IMR-90 (cell line): ENCODE measurements around the gene FLACC1. TPM values are rescaled to one million over a fixed set of nuclear protein-coding genes. Genes with fewer than 3 reads are reported as not detected.

ENCODE experiments used
- ATAC-seq: fragments of 200-7000 bp; cut with Tn5 transposase; 2 replicates; pipeline ENCODE4 v1.9.1; 2020; ENCODE audit warnings: low read depth, mild to moderate bottlenecking, moderate library complexity
- BruUV-seq: library from RNA; stranded (reverse); fragments of 400-500 nt; replicated peaks from 2 replicates; lab custom pipeline; 2021; lab: Mats Ljungman, UMichigan
- CTCF ChIA-PET: fragments of 300-600 bp; formaldehyde crosslinking; extraction: SDS; loops from one replicate; lab custom pipeline; 2021; ENCODE audit warnings: antibody characterized with exemption; lab: Yijun Ruan, JAX
- POLR2A ChIA-PET: fragments of 300-600 bp; sonication (Branson Sonifier 250); formaldehyde crosslinking; loops from one replicate; lab custom pipeline; 2022; ENCODE audit warnings: antibody characterized with exemption; ENCODE audit not compliant: unreplicated experiment; lab: Charles Lee
- DNase-seq: peaks from one replicate; pipeline ENCODE4 v3.0.0; 2013
- H2AFZ ChIP-seq: replicated peaks from 2 replicates; pipeline ENCODE3; 2013; ENCODE audit warnings: low read length, mild to moderate bottlenecking; ENCODE audit not compliant: poor library complexity
- H2AK5ac ChIP-seq: 2 replicates; pipeline ENCODE4 v1.6.1; 2013; ENCODE audit warnings: low read depth, low read length, inconsistent platforms
- H2AK9ac ChIP-seq: replicated peaks from 2 replicates; pipeline ENCODE3; 2013; ENCODE audit warnings: mild to moderate bottlenecking, low read depth, low read length, moderate library complexity; ENCODE audit not compliant: poor library complexity
- H2BK120ac ChIP-seq: 2 replicates; pipeline ENCODE4 v1.6.1; 2013; ENCODE audit warnings: low read depth, low read length, inconsistent platforms
- H2BK15ac ChIP-seq: 3 replicates; pipeline ENCODE4 v1.6.1; 2013; ENCODE audit warnings: low read depth, low read length, inconsistent platforms
- H2BK20ac ChIP-seq: 2 replicates; pipeline ENCODE4 v1.6.1; 2013; ENCODE audit warnings: low read depth, mild to moderate bottlenecking, inconsistent platforms, low read length, moderate library complexity
- H2BK5ac ChIP-seq: 2 replicates; pipeline ENCODE4 v1.6.1; 2013; ENCODE audit warnings: mild to moderate bottlenecking, low read depth, low read length, inconsistent platforms; ENCODE audit not compliant: poor library complexity, severe bottlenecking
- H3K14ac ChIP-seq: replicated peaks from 2 replicates; pipeline ENCODE4 v1.6.1; 2013; ENCODE audit warnings: low read depth, low read length, inconsistent platforms
- H3K18ac ChIP-seq: 2 replicates; pipeline ENCODE4 v1.6.1; 2013; ENCODE audit warnings: low read depth, low read length, control low read depth
- H3K23ac ChIP-seq: 2 replicates; pipeline ENCODE4 v1.6.1; 2013; ENCODE audit warnings: low read depth, low read length, inconsistent platforms
- H3K27ac ChIP-seq: 2 replicates; pipeline ENCODE4 v1.5.1; 2013; ENCODE audit warnings: mild to moderate bottlenecking, control low read depth, low read length; ENCODE audit not compliant: insufficient read depth
- H3K27me3 ChIP-seq: 2 replicates; pipeline ENCODE4 v1.6.1; 2013; ENCODE audit warnings: low read length; ENCODE audit not compliant: control insufficient read depth, insufficient read depth
- H3K36me3 ChIP-seq: 2 replicates; pipeline ENCODE4 v1.6.1; 2013; ENCODE audit warnings: low read length, mixed read lengths; ENCODE audit not compliant: control insufficient read depth, insufficient read depth
- H3K4ac ChIP-seq: 2 replicates; pipeline ENCODE4 v1.6.1; 2013; ENCODE audit warnings: low read depth, low read length, inconsistent platforms
- H3K4me1 ChIP-seq: 2 replicates; pipeline ENCODE4 v1.6.1; 2013; ENCODE audit warnings: low read length, mixed read lengths; ENCODE audit not compliant: control insufficient read depth, insufficient read depth
- H3K4me2 ChIP-seq: 2 replicates; pipeline ENCODE4 v1.6.1; 2013; ENCODE audit warnings: low read depth, mild to moderate bottlenecking, control low read depth, low read length, moderate library complexity
- H3K4me3 ChIP-seq: 2 replicates; pipeline ENCODE4 v1.5.1; 2013; ENCODE audit warnings: low read depth, mild to moderate bottlenecking, control low read depth, low read length, moderate library complexity; ENCODE audit not compliant: insufficient read depth
- H3K56ac ChIP-seq: 2 replicates; pipeline ENCODE4 v1.6.1; 2013; ENCODE audit warnings: low read length, inconsistent platforms; ENCODE audit not compliant: insufficient read depth; ENCODE audit errors: extremely low read depth
- H3K79me1 ChIP-seq, 2 experiments: 2 replicates each; pipeline ENCODE4 v1.6.1; 2013; ENCODE audit warnings: low read length in 2 of 2, inconsistent platforms in 1 of 2, low read depth in 1 of 2
- H3K9ac ChIP-seq: 2 replicates; pipeline ENCODE4 v1.6.1; 2013; ENCODE audit warnings: low read depth, low read length, control low read depth
- H3K9me1 ChIP-seq: 2 replicates; pipeline ENCODE4 v1.6.1; 2013; ENCODE audit warnings: low read length, inconsistent platforms; ENCODE audit not compliant: insufficient read depth
- H3K9me3 ChIP-seq: 2 replicates; pipeline ENCODE4 v1.6.1; 2013; ENCODE audit warnings: low read length; ENCODE audit not compliant: control insufficient read depth, insufficient read depth
- H4K20me1 ChIP-seq: 2 replicates; pipeline ENCODE4 v1.6.1; 2013; ENCODE audit warnings: low read length, inconsistent platforms; ENCODE audit not compliant: insufficient read depth
- H4K5ac ChIP-seq: 2 replicates; pipeline ENCODE4 v1.6.1; 2013; ENCODE audit warnings: mild to moderate bottlenecking, low read depth, low read length, control low read depth
- H4K8ac ChIP-seq, 2 experiments: 2 replicates each; pipeline ENCODE4 v1.6.1; 2013; ENCODE audit warnings: low read depth in 2 of 2, low read length in 2 of 2, control low read depth in 1 of 2, inconsistent platforms in 1 of 2
- H4K91ac ChIP-seq: 2 replicates; pipeline ENCODE4 v1.6.1; 2013; ENCODE audit warnings: low read depth, low read length, inconsistent platforms; ENCODE audit not compliant: insufficient read depth
- BHLHE40 ChIP-seq: fragments of 150-350 bp; IDR thresholded peaks from 2 replicates; pipeline ENCODE4 v1.6.1; 2016; ENCODE audit warnings: mild to moderate bottlenecking, low read depth, low read length
- CEBPB ChIP-seq: IDR thresholded peaks from 2 replicates; pipeline ENCODE4 v1.6.1; 2012; ENCODE audit warnings: low read depth, low read length, improper control_type of control experiment
- CHD1 ChIP-seq: IDR thresholded peaks from 2 replicates; pipeline ENCODE4 v1.6.1; 2012; ENCODE audit warnings: low read depth, low read length, improper control_type of control experiment
- FOS ChIP-seq: fragments of 150-350 bp; IDR thresholded peaks from 2 replicates; pipeline ENCODE4 v1.6.1; 2016; ENCODE audit warnings: low read depth, low read length
- MAFK ChIP-seq: IDR thresholded peaks from 2 replicates; pipeline ENCODE4 v1.6.1; 2012; ENCODE audit warnings: low read depth, low read length, improper control_type of control experiment
- MAZ ChIP-seq: IDR thresholded peaks from 2 replicates; pipeline ENCODE4 v1.6.1; 2012; ENCODE audit warnings: low read depth, mild to moderate bottlenecking, low read length, improper control_type of control experiment, moderate library complexity, borderline replicate concordance
- MXI1 ChIP-seq: IDR thresholded peaks from 2 replicates; pipeline ENCODE4 v1.6.1; 2012; ENCODE audit warnings: low read depth, mild to moderate bottlenecking, low read length, moderate library complexity, borderline replicate concordance
- NFE2L2 ChIP-seq: fragments of 150-350 bp; IDR thresholded peaks from 2 replicates; pipeline ENCODE4 v1.6.1; 2016; ENCODE audit warnings: low read depth, mild to moderate bottlenecking, low read length
- POLR2A ChIP-seq: IDR thresholded peaks from 2 replicates; pipeline ENCODE4 v1.6.1; 2012; ENCODE audit warnings: mild to moderate bottlenecking, low read depth, low read length
- RAD21 ChIP-seq: IDR thresholded peaks from 2 replicates; pipeline ENCODE4 v1.6.1; 2012; ENCODE audit warnings: low read length, improper control_type of control experiment
- RCOR1 ChIP-seq: IDR thresholded peaks from 2 replicates; pipeline ENCODE4 v1.6.1; 2012; ENCODE audit warnings: mild to moderate bottlenecking, low read length, improper control_type of control experiment; ENCODE audit not compliant: insufficient replicate concordance
- RFX5 ChIP-seq: IDR thresholded peaks from 2 replicates; pipeline ENCODE4 v1.8.0; 2012; ENCODE audit warnings: low read depth, mild to moderate bottlenecking, low read length, moderate library complexity
- SMC3 ChIP-seq: fragments of 150-350 bp; IDR thresholded peaks from 2 replicates; pipeline ENCODE4 v1.6.1; 2016; ENCODE audit warnings: low read depth, mild to moderate bottlenecking, antibody characterized with exemption, low read length, moderate library complexity
- WGBS, 2 experiments: methylation state at CpG; one replicate each; pipeline versions ENCODE4 v1.1.5 to v1.1.7; 2013; ENCODE audit warnings: missing lambda C conversion rate in 2 of 2; ENCODE audit not compliant: insufficient read length in 1 of 2; ENCODE audit errors: extremely low coverage in 2 of 2; 5-methylcytosine and 5-hydroxymethylcytosine counted together
- dilution Hi-C: fragments of 300-500 bp; cut with HindIII; formaldehyde crosslinking; loops from one replicate; pipeline ENCODE4 v1.14.3; 2018; ENCODE audit warnings: low sequenced_read_pairs; ENCODE audit not compliant: unreplicated experiment
- in situ Hi-C: fragments of 300-500 bp; cut with MboI; formaldehyde crosslinking; loops from 3 replicates; pipeline ENCODE4 v1.14.3; 2019; ENCODE audit warnings: low sequenced_read_pairs, inconsistent platforms, mixed read lengths
- intact Hi-C: fragments of 100-400 bp; cut with micrococcal nuclease; formaldehyde crosslinking; loops from 2 replicates; pipeline ENCODE4 v1.10.0; 2022
- polyA plus RNA-seq, 3 experiments: library from polyadenylated mRNA; depleted of rRNA; stranded (reverse); fragments of >200 nt; gene quantifications; 2 replicates each; pipeline ENCODE4 v1.2.3, GENCODE V29; 2012; ENCODE audit warnings: low replicate concordance in 1 of 3
- total RNA-seq: library from RNA; depleted of rRNA; stranded (reverse); fragments of >200 nt; gene quantifications from 2 replicates; pipeline ENCODE4 v1.2.3, GENCODE V29; 2012
- TF ChIP-seq, protein P1 (sequence below): fragments of 150-350 bp; IDR thresholded peaks from 2 replicates; pipeline ENCODE4 v1.6.1; 2017; ENCODE audit warnings: mild to moderate bottlenecking, antibody characterized with exemption, low read length, low read depth
- TF ChIP-seq, protein P2 (sequence below): conservative IDR thresholded peaks from 2 replicates; pipeline ENCODE4 v1.5.1; 2012; ENCODE audit warnings: mild to moderate bottlenecking, low read depth, low read length, improper control_type of control experiment
- TF ChIP-seq, protein P3 (sequence below): fragments of 150-350 bp; IDR thresholded peaks from 2 replicates; pipeline ENCODE4 v1.6.1; 2016; ENCODE audit warnings: low read depth, mild to moderate bottlenecking, low read length, moderate library complexity, borderline replicate concordance

Gene FLACC1
- total and polyA plus RNA-seq, 2 of the 4 experiments (the other 2 are of a cell fraction), result 0.32 to 0.54 TPM

DNA sequence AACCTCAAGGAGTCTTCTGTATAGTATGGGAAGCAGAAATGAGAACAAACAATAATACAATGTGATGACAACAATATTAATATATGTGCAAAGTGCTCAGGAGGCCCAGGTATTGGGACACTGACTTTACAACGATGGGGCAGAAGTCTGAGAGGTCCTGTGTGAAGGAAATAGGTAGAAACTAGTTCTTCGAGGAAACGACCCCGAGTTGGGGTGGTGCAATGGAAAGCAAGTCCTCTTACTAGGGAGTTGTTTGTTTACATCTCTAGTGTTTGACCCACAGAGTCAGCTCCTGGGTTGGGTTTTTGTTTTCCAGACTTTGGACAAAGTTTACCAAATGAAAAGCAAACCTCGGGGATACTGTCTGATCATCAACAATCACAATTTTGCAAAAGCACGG lies 80.6 kb downstream of the FLACC1 start:
- Histone ChIP-seq H3K27me3 (no peaks in the 10 kb centered on the region), H2BK20ac (no peak overlapping the region), H2BK5ac (no peak overlapping the region), H2AFZ (no peak overlapping the region), H3K23ac (no peak overlapping the region), H3K14ac (no peak overlapping the region), H3K27ac (no peak overlapping the region), H3K18ac (no peak overlapping the region), H4K20me1 (no peaks in the 10 kb centered on the region), H3K36me3 (peaks cover 16% of the 10 kb centered on the region), H3K79me1 (no peaks in the 10 kb centered on the region), H3K4me1 (no peaks in the 10 kb centered on the region), H3K4me2 (no peak overlapping the region), H3K4me3 (no peak overlapping the region), H3K9me1 (0 out of 2 replicates have a peak, but pooled peaks cover 4% of the 10 kb centered on the region), H4K91ac (no peak overlapping the region), H2AK9ac (no peak overlapping the region), H2BK15ac (no peak overlapping the region), H4K8ac (no peak overlapping the region), H3K9ac (no peak overlapping the region), H2AK5ac (no peak overlapping the region), H3K9me3 (no peaks in the 10 kb centered on the region), H4K5ac (no peak overlapping the region), H3K56ac (no peak overlapping the region), H2BK120ac (no peak overlapping the region), H3K4ac (no peak overlapping the region)
- dilution Hi-C loops, result no loop called here
- intact Hi-C loops, result no loop called here
- in situ Hi-C loops, result no loop called here
- ATAC-seq (no peak), DNase-seq (no peak)
- POLR2A ChIA-PET, result no interaction called here
- CTCF ChIA-PET, result no interaction called here
- no CpG with 5 or more reads among the region's 6 CpGs for WGBS, 2 experiments
- TF ChIP-seq, protein P1, sequence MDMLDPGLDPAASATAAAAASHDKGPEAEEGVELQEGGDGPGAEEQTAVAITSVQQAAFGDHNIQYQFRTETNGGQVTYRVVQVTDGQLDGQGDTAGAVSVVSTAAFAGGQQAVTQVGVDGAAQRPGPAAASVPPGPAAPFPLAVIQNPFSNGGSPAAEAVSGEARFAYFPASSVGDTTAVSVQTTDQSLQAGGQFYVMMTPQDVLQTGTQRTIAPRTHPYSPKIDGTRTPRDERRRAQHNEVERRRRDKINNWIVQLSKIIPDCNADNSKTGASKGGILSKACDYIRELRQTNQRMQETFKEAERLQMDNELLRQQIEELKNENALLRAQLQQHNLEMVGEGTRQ, result no peak
- TF ChIP-seq POLR2A (no peak), MAZ (no peak), BHLHE40 (no peak), CEBPB (no peak), MAFK (no peak), CHD1 (no peak), MXI1 (no peak), RCOR1 (no peak), RFX5 (no peak), RAD21 (no peak), FOS (no peak), NFE2L2 (no peak), SMC3 (no peak)
- TF ChIP-seq, protein P2, sequence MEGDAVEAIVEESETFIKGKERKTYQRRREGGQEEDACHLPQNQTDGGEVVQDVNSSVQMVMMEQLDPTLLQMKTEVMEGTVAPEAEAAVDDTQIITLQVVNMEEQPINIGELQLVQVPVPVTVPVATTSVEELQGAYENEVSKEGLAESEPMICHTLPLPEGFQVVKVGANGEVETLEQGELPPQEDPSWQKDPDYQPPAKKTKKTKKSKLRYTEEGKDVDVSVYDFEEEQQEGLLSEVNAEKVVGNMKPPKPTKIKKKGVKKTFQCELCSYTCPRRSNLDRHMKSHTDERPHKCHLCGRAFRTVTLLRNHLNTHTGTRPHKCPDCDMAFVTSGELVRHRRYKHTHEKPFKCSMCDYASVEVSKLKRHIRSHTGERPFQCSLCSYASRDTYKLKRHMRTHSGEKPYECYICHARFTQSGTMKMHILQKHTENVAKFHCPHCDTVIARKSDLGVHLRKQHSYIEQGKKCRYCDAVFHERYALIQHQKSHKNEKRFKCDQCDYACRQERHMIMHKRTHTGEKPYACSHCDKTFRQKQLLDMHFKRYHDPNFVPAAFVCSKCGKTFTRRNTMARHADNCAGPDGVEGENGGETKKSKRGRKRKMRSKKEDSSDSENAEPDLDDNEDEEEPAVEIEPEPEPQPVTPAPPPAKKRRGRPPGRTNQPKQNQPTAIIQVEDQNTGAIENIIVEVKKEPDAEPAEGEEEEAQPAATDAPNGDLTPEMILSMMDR, result no peak
- TF ChIP-seq, protein P3, sequence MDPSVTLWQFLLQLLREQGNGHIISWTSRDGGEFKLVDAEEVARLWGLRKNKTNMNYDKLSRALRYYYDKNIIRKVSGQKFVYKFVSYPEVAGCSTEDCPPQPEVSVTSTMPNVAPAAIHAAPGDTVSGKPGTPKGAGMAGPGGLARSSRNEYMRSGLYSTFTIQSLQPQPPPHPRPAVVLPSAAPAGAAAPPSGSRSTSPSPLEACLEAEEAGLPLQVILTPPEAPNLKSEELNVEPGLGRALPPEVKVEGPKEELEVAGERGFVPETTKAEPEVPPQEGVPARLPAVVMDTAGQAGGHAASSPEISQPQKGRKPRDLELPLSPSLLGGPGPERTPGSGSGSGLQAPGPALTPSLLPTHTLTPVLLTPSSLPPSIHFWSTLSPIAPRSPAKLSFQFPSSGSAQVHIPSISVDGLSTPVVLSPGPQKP, result no peak
- no TSS peak for BruUV-seq
